H9 (cell line): ENCODE measurements around the gene GPC6. TPM values are rescaled to one million over a fixed set of nuclear protein-coding genes. Genes with fewer than 3 reads are reported as not detected.

Experiments used
- DNase-seq: peaks from one replicate; pipeline ENCODE4 v3.0.0-alpha.2; 2017
- H2AFZ ChIP-seq: one replicate; pipeline ENCODE4 v1.6.1; 2013; ENCODE audit warnings: mild to moderate bottlenecking, low read length, control low read depth, moderate library complexity
- H2AK5ac ChIP-seq: 2 replicates; pipeline ENCODE4 v1.6.1; 2013; ENCODE audit warnings: low read length, control low read depth, mixed read lengths; ENCODE audit not compliant: insufficient read length
- H2BK120ac ChIP-seq: one replicate; pipeline ENCODE4 v1.6.1; 2013; ENCODE audit warnings: low read depth, mild to moderate bottlenecking, low read length, control low read depth, inconsistent platforms; ENCODE audit not compliant: poor library complexity, severe bottlenecking
- H2BK12ac ChIP-seq: 2 replicates; pipeline ENCODE4 v1.6.1; 2013; ENCODE audit warnings: low read length, control low read depth, mixed read lengths, low read depth; ENCODE audit not compliant: insufficient read length
- H2BK15ac ChIP-seq: 2 replicates; pipeline ENCODE4 v1.6.1; 2013; ENCODE audit warnings: low read depth, low read length, control low read depth
- H2BK20ac ChIP-seq: one replicate; pipeline ENCODE4 v1.6.1; 2013; ENCODE audit warnings: low read depth, mild to moderate bottlenecking, low read length, control low read depth, inconsistent platforms; ENCODE audit not compliant: poor library complexity, severe bottlenecking
- H2BK5ac ChIP-seq: 2 replicates; pipeline ENCODE4 v1.6.1; 2013; ENCODE audit warnings: low read length, control low read depth, mixed read lengths; ENCODE audit not compliant: insufficient read length
- H3K14ac ChIP-seq: 2 replicates; pipeline ENCODE4 v1.6.1; 2013; ENCODE audit warnings: low read length, control low read depth; ENCODE audit not compliant: insufficient read depth
- H3K18ac ChIP-seq: 2 replicates; pipeline ENCODE4 v1.6.1; 2013; ENCODE audit warnings: low read depth, mild to moderate bottlenecking, mixed read lengths, low read length, control low read depth; ENCODE audit not compliant: insufficient read length
- H3K23ac ChIP-seq: 2 replicates; pipeline ENCODE4 v1.6.1; 2013; ENCODE audit warnings: low read length, control low read depth, mixed read lengths, low read depth; ENCODE audit not compliant: insufficient read length
- H3K23me2 ChIP-seq: 2 replicates; pipeline ENCODE4 v1.6.1; 2013; ENCODE audit warnings: low read depth, mild to moderate bottlenecking, mixed read lengths, low read length, control low read depth; ENCODE audit not compliant: insufficient read length, poor library complexity, severe bottlenecking
- H3K27ac ChIP-seq: 2 replicates; pipeline ENCODE4 v1.5.1; 2013; ENCODE audit warnings: low read length, control low read depth, mixed read lengths, low read depth; ENCODE audit not compliant: insufficient read length
- H3K27me3 ChIP-seq: 2 replicates; pipeline ENCODE4 v1.6.1; 2013; ENCODE audit warnings: low read length, control low read depth, inconsistent platforms; ENCODE audit not compliant: insufficient read depth
- H3K4ac ChIP-seq: 2 replicates; pipeline ENCODE4 v1.6.1; 2013; ENCODE audit warnings: low read depth, mild to moderate bottlenecking, control low read depth, inconsistent platforms, low read length, moderate library complexity
- H3K4me1 ChIP-seq: 2 replicates; pipeline ENCODE4 v1.6.1; 2013; ENCODE audit warnings: low read length, control low read depth, inconsistent platforms; ENCODE audit not compliant: insufficient read depth
- H3K4me2 ChIP-seq: 2 replicates; pipeline ENCODE4 v1.6.1; 2013; ENCODE audit warnings: low read length, control low read depth, mixed read lengths; ENCODE audit not compliant: insufficient read length, insufficient read depth
- H3K56ac ChIP-seq: 2 replicates; pipeline ENCODE4 v1.6.1; 2013; ENCODE audit warnings: low read depth, mild to moderate bottlenecking, mixed read lengths, low read length, control low read depth; ENCODE audit not compliant: insufficient read length
- H3K79me1 ChIP-seq: 2 replicates; pipeline ENCODE4 v1.6.1; 2013; ENCODE audit warnings: low read depth, mild to moderate bottlenecking, moderate library complexity, low read length, control low read depth, inconsistent platforms; ENCODE audit not compliant: insufficient read depth, poor library complexity, severe bottlenecking
- H3K79me2 ChIP-seq: 2 replicates; pipeline ENCODE4 v1.6.1; 2013; ENCODE audit warnings: low read length, control low read depth, inconsistent platforms; ENCODE audit not compliant: insufficient read depth
- H3K9ac ChIP-seq: 2 replicates; pipeline ENCODE4 v1.6.1; 2013; ENCODE audit warnings: low read length, control low read depth, mixed read lengths; ENCODE audit not compliant: insufficient read length; ENCODE audit errors: extremely low read depth
- H3K9me3 ChIP-seq: one replicate; pipeline ENCODE4 v1.6.1; 2013; ENCODE audit warnings: low read depth, low read length, inconsistent platforms; ENCODE audit not compliant: control insufficient read depth
- H3T11ph ChIP-seq: one replicate; pipeline ENCODE4 v1.6.1; 2013; ENCODE audit warnings: mild to moderate bottlenecking, low read length, control low read depth, inconsistent platforms
- H4K20me1 ChIP-seq: one replicate; pipeline ENCODE4 v1.6.1; 2013; ENCODE audit not compliant: control insufficient read depth, insufficient read length, insufficient read depth
- H4K5ac ChIP-seq: 2 replicates; pipeline ENCODE4 v1.6.1; 2013; ENCODE audit warnings: low read depth, mild to moderate bottlenecking, mixed read lengths, low read length, control low read depth; ENCODE audit not compliant: insufficient read length
- H4K8ac ChIP-seq: replicated peaks from 2 replicates; pipeline ENCODE4 v1.6.1; 2013; ENCODE audit warnings: low read length, control low read depth, mixed read lengths, low read depth; ENCODE audit not compliant: insufficient read length
- H4K91ac ChIP-seq: 2 replicates; pipeline ENCODE4 v1.6.1; 2013; ENCODE audit warnings: low read depth, mild to moderate bottlenecking, moderate library complexity, mixed read lengths, low read length, control low read depth; ENCODE audit not compliant: insufficient read length
- H3K27ac Mint-ChIP-seq, 3 experiments: 2 replicates in 2 of 3; 3 replicates in 1 of 3; pipeline ENCODE4 v1.8.0; 2020 to 2021; ENCODE audit warnings: mixed read lengths in 3 of 3, mild to moderate bottlenecking in 1 of 3, moderate library complexity in 1 of 3
- H3K27me3 Mint-ChIP-seq: 2 replicates; pipeline ENCODE4 v1.8.0; 2021; ENCODE audit warnings: low read depth, mild to moderate bottlenecking, moderate library complexity, mixed read lengths
- H3K36me3 Mint-ChIP-seq, 3 experiments: 2 replicates in 2 of 3; 3 replicates in 1 of 3; pipeline ENCODE4 v1.8.0; 2020 to 2021; ENCODE audit warnings: low read depth in 3 of 3, mixed read lengths in 3 of 3; ENCODE audit not compliant: insufficient read depth in 1 of 3
- H3K4me1 Mint-ChIP-seq, 2 experiments: 2 replicates each; pipeline ENCODE4 v1.8.0; 2020; ENCODE audit warnings: mixed read lengths in 2 of 2
- H3K4me3 Mint-ChIP-seq, 2 experiments: 2 replicates in 1 of 2; 3 replicates in 1 of 2; pipeline ENCODE4 v1.8.0; 2020 to 2021; ENCODE audit warnings: mild to moderate bottlenecking in 2 of 2, mixed read lengths in 2 of 2, moderate library complexity in 1 of 2
- H3K9me3 Mint-ChIP-seq, 2 experiments: 2 replicates in 1 of 2; 3 replicates in 1 of 2; pipeline ENCODE4 v1.8.0; 2020; ENCODE audit warnings: mild to moderate bottlenecking in 2 of 2, mixed read lengths in 2 of 2, moderate library complexity in 1 of 2
- CTCF ChIP-seq: fragments of 200-600 bp; sonication (generic); conservative IDR thresholded peaks from 3 replicates; pipeline ENCODE4 v1.8.0; 2021; ENCODE audit warnings: antibody characterized with exemption, mild to moderate bottlenecking
- WGBS: extraction: QIAGEN DNeasy Blood & Tissue Kit; methylation state at CpG from one replicate; pipeline ENCODE4 v1.1.7; 2013; ENCODE audit warnings: missing lambda C conversion rate, low lambda C conversion rate, mixed read lengths; ENCODE audit not compliant: insufficient read length; ENCODE audit errors: extremely low coverage; 5-methylcytosine and 5-hydroxymethylcytosine counted together
- total RNA-seq: library from RNA; stranded (reverse); gene quantifications from 2 replicates; pipeline ENCODE4 v1.2.1, GENCODE V29; 2021

GPC6 gene
- total RNA-seq, 1 experiment from 2014 or later = 15.6 TPM

- no peak for DNase-seq
- no peak overlapping the region for H3K27ac Mint-ChIP-seq
- Histone ChIP-seq H2BK15ac (no peak overlapping the region), H3K79me1 (no peaks in the 10 kb centered on the region), H3K9me3 (no peaks in the 10 kb centered on the region), H2AK5ac (no peak overlapping the region), H3K14ac (no peak overlapping the region), H4K91ac (no peak overlapping the region), H3K4me1 (peaks cover 9% of the 10 kb centered on the region; the same call in 1 of the 2 replicates), H2BK120ac (no peak overlapping the region), H3K27me3 (peaks cover 45% of the 10 kb centered on the region), H3K4me2 (no peak overlapping the region), H3K23ac (no peak overlapping the region), H2AFZ (no peak overlapping the region), H3T11ph (no peak overlapping the region), H3K9ac (no peak overlapping the region), H3K56ac (no peak overlapping the region), H4K20me1 (no peaks in the 10 kb centered on the region), H4K5ac (no peak overlapping the region), H3K4ac (no peak overlapping the region), H2BK20ac (no peak overlapping the region), H3K23me2 (no peaks in the 10 kb centered on the region), H3K27ac (no peak overlapping the region), H3K79me2 (no peaks in the 10 kb centered on the region), H2BK5ac (no peak overlapping the region), H2BK12ac (no peak overlapping the region), H3K18ac (no peak overlapping the region), H4K8ac (no peak overlapping the region)
- H3K9me3 Mint-ChIP-seq = no peaks in the 10 kb centered on the region
- H3K27me3 Mint-ChIP-seq = peaks cover 47% of the 10 kb centered on the region
- no peaks in the 10 kb centered on the region for H3K36me3 Mint-ChIP-seq
- H3K4me1 Mint-ChIP-seq = peaks cover 37 to 40% of the 10 kb centered on the region in 2 experiments
- no CpG with 5 or more reads among the region's 1 CpG for WGBS
- no peak for TF ChIP-seq CTCF
- H3K4me3 Mint-ChIP-seq = no peak overlapping the region
These were observed 912.9 kb downstream of the GPC6 start for GRCh38 chr13:94139393-94139995.
